ENCODE measurements around the gene PDE11A. TPM values are rescaled to one million over a fixed set of nuclear protein-coding genes. Genes with fewer than 3 reads are reported as not detected.

Gene PDE11A
- polyA plus RNA-seq, 2 of the 4 experiments (the other 2 are of a cell fraction) = 3.6 to 5.6 TPM

- ATAC-seq = no peak
- Histone ChIP-seq H3K9me3 (no peaks in the 10 kb centered on the region), H3K4me2 (no peak overlapping the region), H3K27ac (no peak overlapping the region), H3K4me3 (no peak overlapping the region), H3K4me1 (0 out of 3 replicates have a peak, but pooled peaks cover 3% of the 10 kb centered on the region)
- ChIA-PET POLR2A (no interaction called here), CTCF (interaction anchor here (5.3 kb wide), 1 partner anchor 15 kb away, joined by 46 read pairs; no protein-coding TSS in a partner anchor)
- 95% methylated on average over 2 of the region's 2 CpGs for WGBS (ENCODE audit: missing lambda C conversion rate)
- TF ChIP-seq HOXA7 (CRISPR knock-in tag; IDR thresholded peaks at IDR 0.05) (no peak), FOSB (CRISPR knock-in tag; IDR thresholded peaks at IDR 0.05) (no peak), POLR2AphosphoS2 (conservative IDR thresholded peaks at IDR 0.05; ENCODE audit: low read length) (no peak), HEYL (CRISPR knock-in tag; IDR thresholded peaks at IDR 0.05) (no peak), SREBF2 (IDR thresholded peaks at IDR 0.05) (no peak), KDM1A (IDR thresholded peaks at IDR 0.05; ENCODE audit: low read depth) (no peak), ZC3H11A (IDR thresholded peaks at IDR 0.05) (no peak), USF2 (IDR thresholded peaks at IDR 0.05) (no peak), CBX8 (IDR thresholded peaks at IDR 0.05) (no peak), CHD2 (IDR thresholded peaks at IDR 0.05; ENCODE audit: low read length, partially characterized antibody) (no peak), ESRRA (IDR thresholded peaks at IDR 0.05; ENCODE audit: borderline replicate concordance, low read length) (no peak)
- TF ChIP-seq, protein P1, sequence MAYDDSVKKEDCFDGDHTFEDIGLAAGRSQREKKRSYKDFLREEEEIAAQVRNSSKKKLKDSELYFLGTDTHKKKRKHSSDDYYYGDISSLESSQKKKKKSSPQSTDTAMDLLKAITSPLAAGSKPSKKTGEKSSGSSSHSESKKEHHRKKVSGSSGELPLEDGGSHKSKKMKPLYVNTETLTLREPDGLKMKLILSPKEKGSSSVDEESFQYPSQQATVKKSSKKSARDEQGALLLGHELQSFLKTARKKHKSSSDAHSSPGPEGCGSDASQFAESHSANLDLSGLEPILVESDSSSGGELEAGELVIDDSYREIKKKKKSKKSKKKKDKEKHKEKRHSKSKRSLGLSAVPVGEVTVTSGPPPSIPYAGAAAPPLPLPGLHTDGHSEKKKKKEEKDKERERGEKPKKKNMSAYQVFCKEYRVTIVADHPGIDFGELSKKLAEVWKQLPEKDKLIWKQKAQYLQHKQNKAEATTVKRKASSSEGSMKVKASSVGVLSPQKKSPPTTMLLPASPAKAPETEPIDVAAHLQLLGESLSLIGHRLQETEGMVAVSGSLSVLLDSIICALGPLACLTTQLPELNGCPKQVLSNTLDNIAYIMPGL (CRISPR knock-in tag; IDR thresholded peaks at IDR 0.05; ENCODE audit: borderline replicate concordance) = no peak
- DNase-seq (ENCODE audit: low read depth in 1 of 2, low spot score in 1 of 2) = no peak
- FAIRE-seq = no peak
These were observed 304.8 kb downstream of the PDE11A start for GRCh38 chr2:177767768-177768167.

DNA sequence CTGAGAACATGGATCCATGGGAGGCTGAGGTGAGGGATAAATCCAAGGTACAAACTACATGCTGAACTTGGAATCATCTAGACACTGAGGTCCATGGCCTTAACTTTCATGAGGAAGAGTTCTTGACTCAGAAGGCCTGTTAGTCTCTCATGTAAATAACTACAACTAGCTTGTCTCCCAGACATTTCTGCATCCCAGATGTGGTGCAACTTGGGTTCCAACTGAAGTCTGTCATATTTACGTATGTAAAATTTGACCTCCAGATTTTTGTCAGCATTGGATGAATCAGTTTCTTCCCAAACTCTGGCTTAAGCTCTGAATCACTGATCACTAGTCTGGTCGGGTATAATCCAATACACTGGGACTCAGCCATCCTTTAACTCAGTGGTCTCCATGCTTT, 306.9 kb downstream of the PDE11A start:
- CTCF ChIA-PET = interaction anchor here (0.8 to 5.3 kb wide), 4 partner anchors 9 to 601 kb away, joined by 3 to 46 read pairs (median 4); no protein-coding TSS in a partner anchor
- 83% methylated on average over 2 of the region's 2 CpGs for WGBS (ENCODE audit: missing lambda C conversion rate)
- H3K9me3 ChIP-seq = no peaks in the 10 kb centered on the region
- no peak overlapping the region for H3K27ac ChIP-seq
- ATAC-seq (no peak), FAIRE-seq (no peak), DNase-seq (ENCODE audit: low read depth in 1 of 2, low spot score in 1 of 2) (no peak)
- H3K4me3 ChIP-seq = no peak overlapping the region
- POLR2A ChIA-PET = no interaction called here
- H3K4me2 ChIP-seq = no peak overlapping the region
- H3K4me1 ChIP-seq = 0 out of 3 replicates have a peak, but pooled peaks cover 3% of the 10 kb centered on the region
- TF ChIP-seq ATOH8 (CRISPR knock-in tag; IDR thresholded peaks at IDR 0.05; ENCODE audit: low read depth) (no peak), CEBPB (IDR thresholded peaks at IDR 0.05) (no peak)

DNA sequence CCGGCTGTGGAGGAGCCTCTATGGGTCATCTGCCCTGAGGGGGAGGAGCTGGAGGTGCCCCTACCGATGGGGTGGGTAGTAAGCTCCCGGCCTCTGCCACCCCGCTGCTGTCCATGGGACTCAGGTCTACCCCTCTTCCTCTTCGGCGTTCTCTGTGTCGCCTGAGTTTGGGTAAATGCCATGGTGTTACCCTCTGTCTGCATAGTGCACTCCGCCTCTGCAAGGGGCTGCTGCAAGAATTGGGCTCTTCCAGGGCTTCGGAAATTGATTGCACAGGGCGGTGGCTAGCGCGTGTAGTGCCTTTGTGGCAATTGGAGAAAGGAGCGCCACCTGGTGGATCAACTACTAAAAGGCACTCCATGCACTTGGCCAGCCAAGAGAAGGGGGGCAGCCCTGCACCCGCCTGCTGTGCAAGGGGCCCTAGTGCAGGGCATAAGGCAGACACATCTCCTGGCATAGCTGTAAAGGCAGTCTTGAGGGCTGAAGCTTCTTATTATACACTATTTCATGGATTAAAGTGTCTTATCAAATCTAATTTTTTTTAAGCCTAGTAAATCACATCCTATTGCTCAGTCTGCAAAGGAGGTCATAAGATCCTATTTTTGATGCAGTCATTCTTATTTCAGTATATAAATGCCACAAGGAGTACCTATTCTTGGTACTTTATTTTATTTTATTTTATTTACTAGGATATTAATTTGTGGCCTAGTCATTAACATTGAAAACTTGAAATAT, 308.9 kb downstream of the PDE11A start:
- 46% methylated on average over 13 of the region's 14 CpGs for WGBS (ENCODE audit: missing lambda C conversion rate)
- H3K27ac ChIP-seq = peak overlapping the region in 1 of 2 experiments; percentile 33; a peak in 1 of 6 replicates
- peak; percentile 96 to 99 for ATAC-seq
- H3K4me3 ChIP-seq = no peak overlapping the region
- no peaks in the 10 kb centered on the region for H3K9me3 ChIP-seq
- CTCF ChIA-PET = interaction anchor here (0.6 to 5.3 kb wide), 19 partner anchors 10 to 608 kb away, joined by 3 to 46 read pairs (median 3); no protein-coding TSS in a partner anchor
- 0 out of 3 replicates have a peak, but pooled peaks cover 3% of the 10 kb centered on the region for H3K4me1 ChIP-seq
- POLR2A ChIA-PET = interaction anchor here (0.5 kb wide), 1 partner anchor 614 kb away, joined by 4 read pairs; no protein-coding TSS in a partner anchor
- FAIRE-seq = no peak
- TF ChIP-seq NR3C1 (IDR thresholded peaks at IDR 0.05) (no peak), CEBPB (IDR thresholded peaks at IDR 0.05) (0 out of 4 replicates have a peak, but pooled peaks of 1 of the 2 experiments have one; percentile 21), ZC3H11A (IDR thresholded peaks at IDR 0.05) (no peak), SMC3 (IDR thresholded peaks at IDR 0.05) (peak; percentile 46), HOXA7 (CRISPR knock-in tag; IDR thresholded peaks at IDR 0.05) (no peak), RAD21 (conservative IDR thresholded peaks at IDR 0.05 in 1 of 2, IDR thresholded peaks at IDR 0.05 in 1 of 2) (peak; percentile 23 to 46; a peak in 4 of 5 replicates), REST (IDR thresholded peaks at IDR 0.05) (no peak), HOXB5 (CRISPR knock-in tag; IDR thresholded peaks at IDR 0.05) (no peak), SREBF2 (IDR thresholded peaks at IDR 0.05) (no peak), CTCF (IDR thresholded peaks at IDR 0.05) (peak; percentile 76)
- TF ChIP-seq, protein P2, sequence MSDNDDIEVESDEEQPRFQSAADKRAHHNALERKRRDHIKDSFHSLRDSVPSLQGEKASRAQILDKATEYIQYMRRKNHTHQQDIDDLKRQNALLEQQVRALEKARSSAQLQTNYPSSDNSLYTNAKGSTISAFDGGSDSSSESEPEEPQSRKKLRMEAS (IDR thresholded peaks at IDR 0.05) = peak; percentile 45; the same call in 1 of the 2 replicates
- H3K4me2 ChIP-seq = peak overlapping the region; percentile 58
- peak; percentile 45 to 72 for DNase-seq (ENCODE audit: low read depth in 1 of 2, low spot score in 1 of 2)

Measured in A549 (cell line).